ENCODE measurements around the gene KSR1. TPM values are rescaled to one million over a fixed set of nuclear protein-coding genes. Genes with fewer than 3 reads are reported as not detected.

Gene KSR1
- total and polyA plus RNA-seq, 8 donors, result 2.7 to 32.1 (median 13.6) TPM

- WGBS, 5 donors, result 83 to 91% (median 87%) methylated on average over 4 of the region's 4 CpGs
- intact Hi-C loops (cut with DNase I; ENCODE audit: low total_unique reads), result loop anchor here (10.0 kb wide), 1 partner anchor 95 kb away; no protein-coding TSS in a partner anchor
Measured at GRCh38 chr17:27579897-27580321, 123.7 kb downstream of the KSR1 start.

GRCh38 chr17:27581016-27581415, 124.8 kb downstream of the KSR1 start:
- H3K36me3 ChIP-seq, result peaks cover 8 to 25% (median 23%) of the 10 kb centered on the region in 4 donors
- no peak overlapping the region for H3K4me3 ChIP-seq
- H3K27ac ChIP-seq, result no peak overlapping the region
- no peaks in the 10 kb centered on the region for H3K9me3 ChIP-seq
- no peak for DNase-seq
- peaks cover 13 to 27% (median 23%) of the 10 kb centered on the region in 4 donors for H3K4me1 ChIP-seq
- WGBS, 5 donors, result 92 to 96% (median 94%) methylated on average over 6 of the region's 6 CpGs
- intact Hi-C loops (cut with DNase I; ENCODE audit: low total_unique reads), result loop anchor here (10.0 kb wide), 1 partner anchor 96 kb away; no protein-coding TSS in a partner anchor
- no peaks in the 10 kb centered on the region for H3K27me3 ChIP-seq
- TF ChIP-seq CTCF (IDR thresholded peaks at IDR 0.05) (no peak), POLR2A (IDR thresholded peaks at IDR 0.05) (no peak), POLR2AphosphoS5 (IDR thresholded peaks at IDR 0.05) (no peak), EP300 (IDR thresholded peaks at IDR 0.05) (no peak)

More at GRCh38 chr17:27579897-27580321, 123.7 kb downstream of the KSR1 start:
- H3K4me1 ChIP-seq, result peaks cover 13 to 27% (median 23%) of the 10 kb centered on the region in 4 donors
- H3K27me3 ChIP-seq, result no peaks in the 10 kb centered on the region
- no peak for TF ChIP-seq CTCF (IDR thresholded peaks at IDR 0.05)
- TF ChIP-seq EP300 (IDR thresholded peaks at IDR 0.05), result no peak
- no peak for TF ChIP-seq POLR2A (IDR thresholded peaks at IDR 0.05)
- TF ChIP-seq POLR2AphosphoS5 (IDR thresholded peaks at IDR 0.05), result no peak
- peaks cover 0 to 16% (median 13%) of the 10 kb centered on the region in 4 donors for H3K36me3 ChIP-seq
- H3K9me3 ChIP-seq, result no peaks in the 10 kb centered on the region
- DNase-seq, result no peak
- no peak overlapping the region for H3K27ac ChIP-seq
- H3K4me3 ChIP-seq, result no peak overlapping the region

GRCh38 chr17:27582696-27583095, 126.4 kb downstream of the KSR1 start:
- Histone ChIP-seq H3K36me3 (peaks cover 8 to 40% (median 31%) of the 10 kb centered on the region in 4 donors), H3K27ac (no peak overlapping the region), H3K4me1 (peaks cover 7 to 15% (median 10%) of the 10 kb centered on the region in 4 donors), H3K9me3 (no peaks in the 10 kb centered on the region), H3K27me3 (no peaks in the 10 kb centered on the region), H3K4me3 (no peak overlapping the region)
- DNase-seq, result no peak
- WGBS, 5 donors, result 88 to 100% (median 93%) methylated on average over 3 to 18 of the region's 18 CpGs
- TF ChIP-seq POLR2A (IDR thresholded peaks at IDR 0.05) (no peak), EP300 (IDR thresholded peaks at IDR 0.05) (no peak), POLR2AphosphoS5 (IDR thresholded peaks at IDR 0.05) (no peak), CTCF (IDR thresholded peaks at IDR 0.05) (no peak)
- intact Hi-C loops (cut with DNase I; ENCODE audit: low total_unique reads), result loop anchor here (10.0 kb wide), 1 partner anchor 98 kb away; no protein-coding TSS in a partner anchor

- Histone ChIP-seq H3K4me3 (no peak overlapping the region), H3K4me1 (peaks cover 0 to 4% (median 0%) of the 10 kb centered on the region in 4 donors), H3K9me3 (no peaks in the 10 kb centered on the region), H3K36me3 (peaks cover 8 to 55% (median 48%) of the 10 kb centered on the region in 4 donors), H3K27me3 (no peaks in the 10 kb centered on the region), H3K27ac (no peak overlapping the region)
- intact Hi-C loops (cut with DNase I; ENCODE audit: low total_unique reads), result loop anchor here (10.0 kb wide), 1 partner anchor 100 kb away; no protein-coding TSS in a partner anchor
- WGBS, 5 donors, result 82 to 91% (median 87%) methylated on average over 8 to 9 of the region's 9 CpGs
- TF ChIP-seq EP300 (IDR thresholded peaks at IDR 0.05), result no peak
- TF ChIP-seq POLR2AphosphoS5 (IDR thresholded peaks at IDR 0.05), result no peak
- TF ChIP-seq CTCF (IDR thresholded peaks at IDR 0.05), result no peak
- TF ChIP-seq POLR2A (IDR thresholded peaks at IDR 0.05), result no peak
- no peak for DNase-seq
Measured at GRCh38 chr17:27585153-27585681, 129.0 kb downstream of the KSR1 start.
